ENCODE results near the gene PROCA1.

GRCh38 chr17:28685366-28685765, 26.3 kb downstream of the PROCA1 start:
- TF ChIP-seq, protein P1, sequence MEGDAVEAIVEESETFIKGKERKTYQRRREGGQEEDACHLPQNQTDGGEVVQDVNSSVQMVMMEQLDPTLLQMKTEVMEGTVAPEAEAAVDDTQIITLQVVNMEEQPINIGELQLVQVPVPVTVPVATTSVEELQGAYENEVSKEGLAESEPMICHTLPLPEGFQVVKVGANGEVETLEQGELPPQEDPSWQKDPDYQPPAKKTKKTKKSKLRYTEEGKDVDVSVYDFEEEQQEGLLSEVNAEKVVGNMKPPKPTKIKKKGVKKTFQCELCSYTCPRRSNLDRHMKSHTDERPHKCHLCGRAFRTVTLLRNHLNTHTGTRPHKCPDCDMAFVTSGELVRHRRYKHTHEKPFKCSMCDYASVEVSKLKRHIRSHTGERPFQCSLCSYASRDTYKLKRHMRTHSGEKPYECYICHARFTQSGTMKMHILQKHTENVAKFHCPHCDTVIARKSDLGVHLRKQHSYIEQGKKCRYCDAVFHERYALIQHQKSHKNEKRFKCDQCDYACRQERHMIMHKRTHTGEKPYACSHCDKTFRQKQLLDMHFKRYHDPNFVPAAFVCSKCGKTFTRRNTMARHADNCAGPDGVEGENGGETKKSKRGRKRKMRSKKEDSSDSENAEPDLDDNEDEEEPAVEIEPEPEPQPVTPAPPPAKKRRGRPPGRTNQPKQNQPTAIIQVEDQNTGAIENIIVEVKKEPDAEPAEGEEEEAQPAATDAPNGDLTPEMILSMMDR (optimal IDR thresholded peaks at IDR 0.05 in 1 of 3, IDR thresholded peaks at IDR 0.05 in 1 of 3, conservative IDR thresholded peaks at IDR 0.05 in 1 of 3; ENCODE audit: extremely low read depth in 1 of 3, insufficient read depth in 2 of 3, low read length in 3 of 3), result no peak
- no peak for TF ChIP-seq EZH2 (IDR thresholded peaks at IDR 0.05; ENCODE audit: low read length)

Measured in keratinocyte (primary cell).